ENCODE data around the gene KRTAP5-11.

DNA sequence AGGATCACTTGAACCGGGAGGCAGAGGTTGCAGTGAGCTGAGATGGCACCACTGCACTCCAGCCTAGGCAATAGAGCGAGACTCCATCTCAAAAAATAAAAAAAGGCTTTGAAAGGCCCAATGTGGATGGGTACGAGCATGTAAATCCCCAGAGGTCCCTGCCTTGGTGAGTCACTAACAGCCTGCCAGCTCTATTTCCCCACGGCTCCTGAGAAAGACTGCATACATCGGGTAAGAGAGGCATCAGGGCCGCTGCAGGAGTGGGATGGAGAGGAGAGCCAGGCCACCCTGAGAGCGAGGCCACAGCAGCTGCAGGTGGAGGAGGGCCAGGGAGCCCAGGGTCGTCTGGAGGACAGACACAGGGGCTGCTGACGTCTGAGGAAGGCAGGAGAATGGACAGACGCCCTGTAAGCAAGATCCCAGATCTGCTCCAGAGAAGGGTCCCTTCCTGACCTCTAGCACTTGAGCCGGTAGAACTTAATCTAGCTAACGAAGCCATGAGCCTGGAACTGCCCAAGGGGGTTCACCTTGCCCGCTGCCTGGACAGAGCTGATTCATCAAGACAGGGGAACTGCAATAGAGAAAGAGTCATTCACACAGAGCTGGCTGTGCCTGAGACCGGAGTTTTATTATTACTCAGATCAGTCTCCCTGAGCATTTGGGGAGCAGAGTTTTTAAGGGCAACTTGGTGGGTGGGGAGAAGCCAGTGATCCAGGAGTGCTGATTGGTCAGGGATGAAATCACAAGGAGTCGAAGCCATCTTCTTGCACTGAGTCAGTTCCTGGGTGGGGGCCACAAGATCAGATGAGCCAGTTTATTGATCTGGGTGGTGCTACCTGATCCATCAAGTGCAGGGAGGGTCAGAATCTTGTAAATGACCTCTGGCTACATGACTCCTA is 39.5 kb downstream of the KRTAP5-11 start:
- TF ChIP-seq, protein P1, sequence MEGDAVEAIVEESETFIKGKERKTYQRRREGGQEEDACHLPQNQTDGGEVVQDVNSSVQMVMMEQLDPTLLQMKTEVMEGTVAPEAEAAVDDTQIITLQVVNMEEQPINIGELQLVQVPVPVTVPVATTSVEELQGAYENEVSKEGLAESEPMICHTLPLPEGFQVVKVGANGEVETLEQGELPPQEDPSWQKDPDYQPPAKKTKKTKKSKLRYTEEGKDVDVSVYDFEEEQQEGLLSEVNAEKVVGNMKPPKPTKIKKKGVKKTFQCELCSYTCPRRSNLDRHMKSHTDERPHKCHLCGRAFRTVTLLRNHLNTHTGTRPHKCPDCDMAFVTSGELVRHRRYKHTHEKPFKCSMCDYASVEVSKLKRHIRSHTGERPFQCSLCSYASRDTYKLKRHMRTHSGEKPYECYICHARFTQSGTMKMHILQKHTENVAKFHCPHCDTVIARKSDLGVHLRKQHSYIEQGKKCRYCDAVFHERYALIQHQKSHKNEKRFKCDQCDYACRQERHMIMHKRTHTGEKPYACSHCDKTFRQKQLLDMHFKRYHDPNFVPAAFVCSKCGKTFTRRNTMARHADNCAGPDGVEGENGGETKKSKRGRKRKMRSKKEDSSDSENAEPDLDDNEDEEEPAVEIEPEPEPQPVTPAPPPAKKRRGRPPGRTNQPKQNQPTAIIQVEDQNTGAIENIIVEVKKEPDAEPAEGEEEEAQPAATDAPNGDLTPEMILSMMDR (IDR thresholded peaks at IDR 0.05), result no peak
- TF ChIP-seq EZH2 (IDR thresholded peaks at IDR 0.05) (no peak), EZH2phosphoT487 (IDR thresholded peaks at IDR 0.05) (no peak)

Data from neural progenitor cell (in vitro differentiated cells).